MCF 10A (cell line): ENCODE results near the gene PARD3B. TPM values are rescaled to one million over a fixed set of nuclear protein-coding genes. Genes with fewer than 3 reads are reported as not detected.

Experiments
- BruUV-seq: library from RNA; stranded (reverse); fragments of 400-500 nt; replicated peaks from 2 replicates; lab custom pipeline; 2021; lab: Mats Ljungman, UMichigan
- CTCF ChIA-PET: fragments of 300-600 bp; sonication (Branson Sonifier 250); formaldehyde crosslinking; extraction: SDS; loops from one replicate; lab custom pipeline; 2021; ENCODE audit warnings: antibody characterized with exemption, inconsistent platforms; lab: Yijun Ruan, JAX
- POLR2A ChIA-PET: fragments of 300-600, 350-650 bp; sonication (Branson Sonifier 250); formaldehyde crosslinking; extraction: SDS; loops from one replicate; lab custom pipeline; 2020; ENCODE audit warnings: antibody characterized with exemption, inconsistent platforms; lab: Yijun Ruan, JAX
- DNase-seq: peaks from one replicate; pipeline ENCODE4 v3.0.0-alpha.2; 2018; ENCODE audit not compliant: unreplicated experiment
- H3K27ac Mint-ChIP-seq: one replicate; pipeline ENCODE4 v1.8.0; 2022; ENCODE audit warnings: mild to moderate bottlenecking, low read depth, mixed read lengths; ENCODE audit not compliant: unreplicated experiment
- H3K27me3 Mint-ChIP-seq: one replicate; pipeline ENCODE4 v1.8.0; 2022; ENCODE audit warnings: mixed read lengths; ENCODE audit not compliant: insufficient read depth, unreplicated experiment
- H3K36me3 Mint-ChIP-seq: one replicate; pipeline ENCODE4 v1.8.0; 2022; ENCODE audit warnings: mild to moderate bottlenecking, moderate library complexity, mixed read lengths; ENCODE audit not compliant: insufficient read depth, unreplicated experiment
- H3K4me1 Mint-ChIP-seq: one replicate; pipeline ENCODE4 v1.8.0; 2022; ENCODE audit warnings: mixed read lengths; ENCODE audit not compliant: insufficient read depth, unreplicated experiment
- H3K4me3 Mint-ChIP-seq: one replicate; pipeline ENCODE4 v1.8.0; 2022; ENCODE audit warnings: mild to moderate bottlenecking, moderate library complexity, mixed read lengths; ENCODE audit not compliant: unreplicated experiment
- H3K9me3 Mint-ChIP-seq: one replicate; pipeline ENCODE4 v1.8.0; 2022; ENCODE audit warnings: mixed read lengths; ENCODE audit not compliant: unreplicated experiment
- CTCF ChIP-seq: fragments of 200-600 bp; IDR thresholded peaks from one replicate; pipeline ENCODE4 v1.8.0; 2022; ENCODE audit warnings: antibody characterized with exemption, mild to moderate bottlenecking; ENCODE audit not compliant: unreplicated experiment
- intact Hi-C: fragments of 100-400 bp; cut with micrococcal nuclease; formaldehyde crosslinking; loops from 2 replicates; pipeline ENCODE4 v1.14.1; 2022
- total RNA-seq: library from RNA; stranded (reverse); gene quantifications from 2 replicates; pipeline ENCODE4 v1.2.3, GENCODE V29; 2022

Gene PARD3B
- total RNA-seq, 1 experiment from 2014 or later = 11.6 TPM

GRCh38 chr2:204654669-204655068 lies 109.4 kb downstream of the PARD3B start:
- Mint-ChIP-seq H3K9me3 (peaks cover 12% of the 10 kb centered on the region), H3K36me3 (no peaks in the 10 kb centered on the region), H3K4me1 (peaks cover 23% of the 10 kb centered on the region), H3K4me3 (no peak overlapping the region), H3K27ac (no peak overlapping the region), H3K27me3 (no peaks in the 10 kb centered on the region)
- intact Hi-C loops = no loop called here
- DNase-seq = peak; percentile 5
- no peak for TF ChIP-seq CTCF
- no TSS peak for BruUV-seq
- CTCF ChIA-PET = interaction anchor here (0.5 to 1.0 kb wide), 4 partner anchors 12 to 311 kb away, joined by 3 to 4 read pairs (median 3); no protein-coding TSS in a partner anchor
- POLR2A ChIA-PET = interaction anchor here (0.7 to 1.8 kb wide), 9 partner anchors 9 to 1625 kb away, joined by 3 to 8 read pairs (median 4); no protein-coding TSS in a partner anchor

- Mint-ChIP-seq H3K36me3 (no peaks in the 10 kb centered on the region), H3K27me3 (no peaks in the 10 kb centered on the region), H3K9me3 (peaks cover 12% of the 10 kb centered on the region), H3K4me1 (peaks cover 23% of the 10 kb centered on the region), H3K27ac (no peak overlapping the region), H3K4me3 (no peak overlapping the region)
- intact Hi-C loops = no loop called here
- ChIA-PET POLR2A (interaction anchor here (0.7 to 1.8 kb wide), 9 partner anchors 9 to 1624 kb away, joined by 3 to 8 read pairs (median 4); no protein-coding TSS in a partner anchor), CTCF (interaction anchor here (0.6 to 1.0 kb wide), 3 partner anchors 30 to 312 kb away, joined by 3 to 4 read pairs (median 3); no protein-coding TSS in a partner anchor)
- TF ChIP-seq CTCF = no peak
- DNase-seq = peak; percentile 56
- no TSS peak for BruUV-seq
Observed at GRCh38 chr2:204655101-204655500, 109.8 kb downstream of the PARD3B start.

GRCh38 chr2:204655626-204656025 lies 110.4 kb downstream of the PARD3B start:
- POLR2A ChIA-PET = interaction anchor here (1.0 to 1.7 kb wide), 4 partner anchors 9 to 27 kb away, joined by 3 to 7 read pairs (median 6); no protein-coding TSS in a partner anchor
- CTCF ChIA-PET = no interaction called here
- no peaks in the 10 kb centered on the region for H3K27me3 Mint-ChIP-seq
- peaks cover 12% of the 10 kb centered on the region for H3K9me3 Mint-ChIP-seq
- DNase-seq = no peak
- peaks cover 23% of the 10 kb centered on the region for H3K4me1 Mint-ChIP-seq
- no TSS peak for BruUV-seq
- no peak for TF ChIP-seq CTCF
- no peak overlapping the region for H3K4me3 Mint-ChIP-seq
- no peaks in the 10 kb centered on the region for H3K36me3 Mint-ChIP-seq
- no peak overlapping the region for H3K27ac Mint-ChIP-seq
- intact Hi-C loops = no loop called here

- DNase-seq = no peak
- peaks cover 9% of the 10 kb centered on the region for H3K9me3 Mint-ChIP-seq
- no peak overlapping the region for H3K4me3 Mint-ChIP-seq
- no TSS peak for BruUV-seq
- peaks cover 23% of the 10 kb centered on the region for H3K4me1 Mint-ChIP-seq
- ChIA-PET POLR2A (no interaction called here), CTCF (interaction anchor here (1.3 kb wide), 1 partner anchor 11 kb away, joined by 4 read pairs; no protein-coding TSS in a partner anchor)
- H3K27me3 Mint-ChIP-seq = no peaks in the 10 kb centered on the region
- intact Hi-C loops = no loop called here
- H3K36me3 Mint-ChIP-seq = no peaks in the 10 kb centered on the region
- TF ChIP-seq CTCF = no peak
- H3K27ac Mint-ChIP-seq = no peak overlapping the region
Observed at GRCh38 chr2:204657024-204657423, 111.7 kb downstream of the PARD3B start.
